ENCODE data around the gene HHAT.

DNA sequence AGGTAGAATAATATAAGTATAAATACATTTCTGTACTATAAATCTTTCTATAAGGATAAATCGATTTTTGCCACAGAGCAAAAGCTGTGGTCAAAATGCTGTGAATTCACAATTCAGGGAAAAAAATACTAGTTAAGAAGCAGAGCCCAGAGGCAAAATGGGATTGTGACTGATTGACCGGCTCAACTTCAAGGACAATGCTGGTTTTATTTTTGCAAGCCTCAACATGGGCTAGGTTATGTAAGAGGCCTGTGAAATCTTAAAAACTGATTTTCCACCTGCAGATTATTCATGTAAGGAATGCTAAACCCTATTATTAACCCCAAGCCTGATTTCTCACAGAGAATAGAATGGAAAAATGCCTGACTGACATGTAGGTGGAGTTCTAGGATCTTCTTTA is 155.1 kb downstream of the HHAT start:
- TF ChIP-seq, protein P1, sequence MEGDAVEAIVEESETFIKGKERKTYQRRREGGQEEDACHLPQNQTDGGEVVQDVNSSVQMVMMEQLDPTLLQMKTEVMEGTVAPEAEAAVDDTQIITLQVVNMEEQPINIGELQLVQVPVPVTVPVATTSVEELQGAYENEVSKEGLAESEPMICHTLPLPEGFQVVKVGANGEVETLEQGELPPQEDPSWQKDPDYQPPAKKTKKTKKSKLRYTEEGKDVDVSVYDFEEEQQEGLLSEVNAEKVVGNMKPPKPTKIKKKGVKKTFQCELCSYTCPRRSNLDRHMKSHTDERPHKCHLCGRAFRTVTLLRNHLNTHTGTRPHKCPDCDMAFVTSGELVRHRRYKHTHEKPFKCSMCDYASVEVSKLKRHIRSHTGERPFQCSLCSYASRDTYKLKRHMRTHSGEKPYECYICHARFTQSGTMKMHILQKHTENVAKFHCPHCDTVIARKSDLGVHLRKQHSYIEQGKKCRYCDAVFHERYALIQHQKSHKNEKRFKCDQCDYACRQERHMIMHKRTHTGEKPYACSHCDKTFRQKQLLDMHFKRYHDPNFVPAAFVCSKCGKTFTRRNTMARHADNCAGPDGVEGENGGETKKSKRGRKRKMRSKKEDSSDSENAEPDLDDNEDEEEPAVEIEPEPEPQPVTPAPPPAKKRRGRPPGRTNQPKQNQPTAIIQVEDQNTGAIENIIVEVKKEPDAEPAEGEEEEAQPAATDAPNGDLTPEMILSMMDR (IDR thresholded peaks at IDR 0.05), result no peak
- TF ChIP-seq POLR2A (IDR thresholded peaks at IDR 0.05), result no peak
- no peak for TF ChIP-seq POLR2AphosphoS5 (IDR thresholded peaks at IDR 0.05)
- no peak for TF ChIP-seq EP300 (IDR thresholded peaks at IDR 0.05; ENCODE audit: low read depth)

Measured in transverse colon (tissue), 4 donors.